HEK293 (cell line): ENCODE data around the gene NHS.

Experiments
- CTCF ChIA-PET: fragments of 350-600 bp; formaldehyde crosslinking; extraction: SDS; loops from one replicate; lab custom pipeline; 2021; ENCODE audit warnings: antibody characterized with exemption; lab: Yijun Ruan, JAX
- POLR2A ChIA-PET: fragments of 300-600 bp; formaldehyde crosslinking; extraction: SDS; loops from one replicate; lab custom pipeline; 2020; ENCODE audit warnings: antibody characterized with exemption, inconsistent platforms; lab: Yijun Ruan, JAX
- H3K27ac ChIP-seq: fragments of 200-500 bp; sonication (Bioruptor generic); 2 replicates; pipeline ENCODE4 v1.5.1; 2014; ENCODE audit warnings: low read depth, low read length, control low read depth, inconsistent platforms; ENCODE audit errors: extremely low read depth
- H3K36me3 ChIP-seq, 2 experiments: fragments of 200-500 bp in 1 of 2; sonication (Bioruptor generic) in 1 of 2; 1 replicate in 1 of 2; 2 replicates in 1 of 2; pipeline ENCODE4 v1.5.1; 2014 to 2017; ENCODE audit warnings: inconsistent platforms in 2 of 2, low read length in 2 of 2; ENCODE audit not compliant: control insufficient read depth in 2 of 2, insufficient read depth in 1 of 2
- H3K4me1 ChIP-seq: fragments of 200-500 bp; sonication (Bioruptor generic); 2 replicates; pipeline ENCODE4 v1.5.1; 2014; ENCODE audit warnings: mild to moderate bottlenecking, low read length, inconsistent platforms; ENCODE audit not compliant: control insufficient read depth, insufficient read depth
- H3K4me3 ChIP-seq: 2 replicates; pipeline ENCODE4 v1.5.1; 2011; ENCODE audit warnings: low read depth, mild to moderate bottlenecking, control low read depth, low read length, moderate library complexity
- H3K9me3 ChIP-seq: fragments of 200-500 bp; sonication (Bioruptor generic); 2 replicates; pipeline ENCODE4 v1.5.1; 2014; ENCODE audit warnings: low read depth, low read length, inconsistent platforms; ENCODE audit not compliant: control insufficient read depth, insufficient read depth
- GFI1B ChIP-seq: fragments of 450-650 bp; formaldehyde crosslinking; IDR thresholded peaks from 2 replicates; pipeline ENCODE4 v1.5.1; 2016; ENCODE audit warnings: missing biosample characterization, missing genetic modification characterization
- YY1 ChIP-seq: fragments of 450-650 bp; formaldehyde crosslinking; IDR thresholded peaks from 2 replicates; pipeline ENCODE4 v1.5.1; 2018; ENCODE audit warnings: missing biosample characterization, missing genetic modification characterization
- ZBTB8A ChIP-seq: fragments of 450-650 bp; formaldehyde crosslinking; IDR thresholded peaks from 2 replicates; pipeline ENCODE4 v1.5.1; 2016; ENCODE audit warnings: missing biosample characterization, missing genetic modification characterization
- ZNF10 ChIP-seq: fragments of 450-650 bp; formaldehyde crosslinking; IDR thresholded peaks from 2 replicates; pipeline ENCODE4 v1.5.1; 2017; ENCODE audit warnings: missing biosample characterization, missing genetic modification characterization
- ZNF175 ChIP-seq: fragments of 450-650 bp; formaldehyde crosslinking; IDR thresholded peaks from 2 replicates; pipeline ENCODE4 v1.5.1; 2016; ENCODE audit warnings: missing biosample characterization, missing genetic modification characterization
- ZNF2 ChIP-seq: fragments of 450-650 bp; formaldehyde crosslinking; IDR thresholded peaks from 2 replicates; pipeline ENCODE4 v1.5.1; 2016; ENCODE audit warnings: missing biosample characterization, missing genetic modification characterization
- ZNF214 ChIP-seq: fragments of 450-650 bp; formaldehyde crosslinking; IDR thresholded peaks from 2 replicates; pipeline ENCODE4 v1.5.1; 2017; ENCODE audit warnings: missing biosample characterization, mild to moderate bottlenecking, missing genetic modification characterization, borderline replicate concordance
- ZNF248 ChIP-seq: fragments of 450-650 bp; formaldehyde crosslinking; IDR thresholded peaks from 2 replicates; pipeline ENCODE4 v1.5.1; 2017; ENCODE audit warnings: missing biosample characterization, missing genetic modification characterization
- ZNF341 ChIP-seq: fragments of 450-650 bp; formaldehyde crosslinking; IDR thresholded peaks from 2 replicates; pipeline ENCODE4; 2016; ENCODE audit warnings: low read depth, missing biosample characterization, missing genetic modification characterization
- ZNF423 ChIP-seq: fragments of 450-650 bp; formaldehyde crosslinking; IDR thresholded peaks from 2 replicates; pipeline ENCODE4 v1.5.1; 2016; ENCODE audit warnings: missing biosample characterization, missing genetic modification characterization
- ZNF555 ChIP-seq: fragments of 450-650 bp; formaldehyde crosslinking; conservative IDR thresholded peaks from 2 replicates; pipeline ENCODE4 v1.5.1; 2017; ENCODE audit warnings: missing biosample characterization, mild to moderate bottlenecking, missing genetic modification characterization, inconsistent platforms
- ZNF596 ChIP-seq: fragments of 450-650 bp; IDR thresholded peaks from 2 replicates; pipeline ENCODE4 v1.5.0; 2018; ENCODE audit warnings: missing biosample characterization, mild to moderate bottlenecking, missing genetic modification characterization, moderate library complexity
- ZNF664 ChIP-seq: fragments of 450-650 bp; formaldehyde crosslinking; IDR thresholded peaks from 2 replicates; pipeline ENCODE4 v1.5.1; 2016; ENCODE audit warnings: missing biosample characterization, missing genetic modification characterization
- ZSCAN16 ChIP-seq: fragments of 450-650 bp; formaldehyde crosslinking; IDR thresholded peaks from 2 replicates; pipeline ENCODE4 v1.5.1; 2016; ENCODE audit warnings: missing biosample characterization, missing genetic modification characterization
- TF ChIP-seq, protein P1 (sequence below): fragments of 450-650 bp; formaldehyde crosslinking; IDR thresholded peaks from 2 replicates; pipeline ENCODE4 v1.5.1; 2016; ENCODE audit warnings: missing biosample characterization, missing genetic modification characterization
- TF ChIP-seq, protein P2 (sequence below): fragments of 450-650 bp; formaldehyde crosslinking; IDR thresholded peaks from 2 replicates; pipeline ENCODE4 v1.5.1; 2016; ENCODE audit warnings: missing biosample characterization, missing genetic modification characterization
- TF ChIP-seq, protein P3 (sequence below): fragments of 450-650 bp; formaldehyde crosslinking; IDR thresholded peaks from 2 replicates; pipeline ENCODE4 v1.5.1; 2016; ENCODE audit warnings: missing biosample characterization, missing genetic modification characterization
- TF ChIP-seq, protein P4 (sequence below): fragments of 450-650 bp; formaldehyde crosslinking; IDR thresholded peaks from 2 replicates; pipeline ENCODE4 v1.5.1; 2016; ENCODE audit warnings: missing biosample characterization, missing genetic modification characterization
- TF ChIP-seq, protein P5 (sequence below): fragments of 450-650 bp; IDR thresholded peaks from 2 replicates; pipeline ENCODE4 v1.5.1; 2018; ENCODE audit warnings: missing biosample characterization, mild to moderate bottlenecking, missing genetic modification characterization
- TF ChIP-seq, protein P6 (sequence below): fragments of 450-650 bp; formaldehyde crosslinking; IDR thresholded peaks from 2 replicates; pipeline ENCODE4 v1.5.1; 2016; ENCODE audit warnings: missing biosample characterization, missing genetic modification characterization

Gene NHS

DNA sequence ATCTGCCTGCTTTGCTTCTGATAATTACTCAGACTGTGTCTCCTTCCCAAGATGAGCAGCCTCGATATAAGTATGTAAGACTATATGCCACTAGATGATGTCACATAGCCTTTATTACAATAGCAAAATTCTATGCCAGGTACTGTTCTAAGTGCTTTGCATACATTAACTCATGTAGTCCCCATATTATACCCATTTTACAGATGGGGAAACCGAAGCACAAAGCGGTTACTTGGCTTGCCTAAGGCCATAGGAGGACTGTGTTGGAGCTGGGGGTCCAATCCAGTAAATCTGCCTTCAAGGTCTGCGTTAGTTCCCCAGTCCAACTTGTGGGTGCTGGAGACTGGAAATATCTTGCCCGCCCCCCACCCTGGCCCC lies 361.5 kb downstream of the NHS start (continued):
- TF ChIP-seq, protein P1, sequence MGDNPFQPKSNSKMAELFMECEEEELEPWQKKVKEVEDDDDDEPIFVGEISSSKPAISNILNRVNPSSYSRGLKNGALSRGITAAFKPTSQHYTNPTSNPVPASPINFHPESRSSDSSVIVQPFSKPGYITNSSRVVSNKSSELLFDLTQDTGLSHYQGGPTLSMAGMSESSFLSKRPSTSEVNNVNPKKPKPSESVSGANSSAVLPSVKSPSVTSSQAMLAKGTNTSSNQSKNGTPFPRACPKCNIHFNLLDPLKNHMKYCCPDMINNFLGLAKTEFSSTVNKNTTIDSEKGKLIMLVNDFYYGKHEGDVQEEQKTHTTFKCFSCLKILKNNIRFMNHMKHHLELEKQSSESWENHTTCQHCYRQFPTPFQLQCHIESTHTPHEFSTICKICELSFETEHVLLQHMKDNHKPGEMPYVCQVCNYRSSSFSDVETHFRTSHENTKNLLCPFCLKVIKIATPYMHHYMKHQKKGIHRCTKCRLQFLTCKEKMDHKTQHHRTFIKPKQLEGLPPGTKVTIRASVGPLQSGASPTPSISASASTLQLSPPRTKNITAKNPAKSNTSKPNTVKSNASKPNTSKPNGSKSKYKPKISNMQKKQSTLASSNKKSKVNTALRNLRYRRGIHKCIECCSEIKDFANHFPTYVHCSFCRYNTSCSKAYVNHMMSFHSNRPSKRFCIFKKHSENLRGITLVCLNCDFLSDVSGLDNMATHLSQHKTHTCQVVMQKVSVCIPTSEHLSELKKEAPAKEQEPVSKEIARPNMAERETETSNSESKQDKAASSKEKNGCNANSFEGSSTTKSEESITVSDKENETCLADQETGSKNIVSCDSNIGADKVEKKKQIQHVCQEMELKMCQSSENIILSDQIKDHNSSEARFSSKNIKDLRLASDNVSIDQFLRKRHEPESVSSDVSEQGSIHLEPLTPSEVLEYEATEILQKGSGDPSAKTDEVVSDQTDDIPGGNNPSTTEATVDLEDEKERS (tag by site-specific recombination), result peak; percentile 93
- TF ChIP-seq, protein P2, sequence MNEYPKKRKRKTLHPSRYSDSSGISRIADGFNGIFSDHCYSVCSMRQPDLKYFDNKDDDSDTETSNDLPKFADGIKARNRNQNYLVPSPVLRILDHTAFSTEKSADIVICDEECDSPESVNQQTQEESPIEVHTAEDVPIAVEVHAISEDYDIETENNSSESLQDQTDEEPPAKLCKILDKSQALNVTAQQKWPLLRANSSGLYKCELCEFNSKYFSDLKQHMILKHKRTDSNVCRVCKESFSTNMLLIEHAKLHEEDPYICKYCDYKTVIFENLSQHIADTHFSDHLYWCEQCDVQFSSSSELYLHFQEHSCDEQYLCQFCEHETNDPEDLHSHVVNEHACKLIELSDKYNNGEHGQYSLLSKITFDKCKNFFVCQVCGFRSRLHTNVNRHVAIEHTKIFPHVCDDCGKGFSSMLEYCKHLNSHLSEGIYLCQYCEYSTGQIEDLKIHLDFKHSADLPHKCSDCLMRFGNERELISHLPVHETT (tag by site-specific recombination), result 0 out of 2 replicates have a peak, but pooled peaks have one; percentile 18
- TF ChIP-seq ZNF423 (tag by site-specific recombination), result no peak
- TF ChIP-seq, protein P3, sequence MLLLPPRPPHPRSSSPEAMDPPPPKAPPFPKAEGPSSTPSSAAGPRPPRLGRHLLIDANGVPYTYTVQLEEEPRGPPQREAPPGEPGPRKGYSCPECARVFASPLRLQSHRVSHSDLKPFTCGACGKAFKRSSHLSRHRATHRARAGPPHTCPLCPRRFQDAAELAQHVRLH, result peak; percentile 63; the same call in 1 of the 2 replicates
- 0 out of 2 replicates have a peak, but pooled peaks have one; percentile 21 for TF ChIP-seq ZNF664
- TF ChIP-seq, protein P4, sequence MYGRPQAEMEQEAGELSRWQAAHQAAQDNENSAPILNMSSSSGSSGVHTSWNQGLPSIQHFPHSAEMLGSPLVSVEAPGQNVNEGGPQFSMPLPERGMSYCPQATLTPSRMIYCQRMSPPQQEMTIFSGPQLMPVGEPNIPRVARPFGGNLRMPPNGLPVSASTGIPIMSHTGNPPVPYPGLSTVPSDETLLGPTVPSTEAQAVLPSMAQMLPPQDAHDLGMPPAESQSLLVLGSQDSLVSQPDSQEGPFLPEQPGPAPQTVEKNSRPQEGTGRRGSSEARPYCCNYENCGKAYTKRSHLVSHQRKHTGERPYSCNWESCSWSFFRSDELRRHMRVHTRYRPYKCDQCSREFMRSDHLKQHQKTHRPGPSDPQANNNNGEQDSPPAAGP (tag by site-specific recombination), result 0 out of 2 replicates have a peak, but pooled peaks have one; percentile 38
- TF ChIP-seq, all 188 proteins: peak for 15

DNA sequence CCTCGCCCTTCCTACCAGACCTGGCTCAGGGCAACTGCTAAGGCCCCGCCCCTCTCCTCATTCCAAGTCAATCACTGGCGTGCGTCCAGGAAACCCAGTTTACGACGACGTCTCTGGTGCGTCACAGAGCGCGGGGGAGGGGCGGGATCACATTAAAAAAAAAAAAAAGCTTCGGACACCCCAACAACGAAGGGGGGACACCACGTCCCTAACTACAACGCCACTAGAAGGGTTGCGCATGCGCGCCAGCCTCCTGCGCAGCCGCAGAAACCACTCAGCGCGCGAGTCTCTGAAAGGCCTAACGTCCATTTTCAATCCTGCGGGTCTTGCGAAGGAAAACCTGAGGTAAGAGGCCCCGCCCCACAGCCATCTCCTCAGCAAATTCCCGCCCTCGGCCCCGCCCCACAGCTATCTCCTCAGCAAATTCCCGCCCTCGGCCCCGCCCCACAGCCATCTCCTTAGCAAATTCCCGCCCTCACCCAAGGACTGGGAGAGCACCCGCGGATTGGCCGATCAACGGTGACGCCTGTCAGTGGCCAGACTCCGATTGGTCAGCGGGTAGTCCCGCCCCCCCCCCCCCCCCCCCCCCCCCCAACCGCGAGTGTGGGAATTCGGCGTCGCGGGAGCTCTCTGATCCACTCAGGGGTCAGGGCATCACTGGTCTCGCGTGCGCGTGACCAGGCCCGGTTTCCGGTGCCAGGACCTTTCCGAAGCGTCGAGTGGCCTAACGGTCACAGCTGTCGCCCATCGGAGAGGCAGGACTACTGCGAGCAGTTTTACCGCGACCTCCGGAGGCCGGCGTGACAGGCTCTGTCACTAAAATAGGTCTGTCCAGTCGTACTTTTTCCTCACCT lies 362.1 kb downstream of the NHS start, which contains the start of gene SCML1:
Gene SCML1 (plus strand): TSS at position 638 of the 854 bp plus-strand sequence. CDS start 6,694 bp downstream, outside the sequence.
- peaks cover 0 to 5% of the 10 kb centered on the region in 2 experiments; a peak in 1 of 3 replicates for H3K36me3 ChIP-seq
- H3K4me3 ChIP-seq, result peak within 1 kb of the TSS; percentile 71
- H3K4me1 ChIP-seq, result peaks cover 4% of the 10 kb centered on the region
- H3K9me3 ChIP-seq, result no peaks in the 10 kb centered on the region
- ChIA-PET POLR2A (interaction anchor here (0.6 to 1.1 kb wide), 5 partner anchors 82 to 1571 kb away, joined by 3 to 4 read pairs (median 3); no protein-coding TSS in a partner anchor), CTCF (interaction anchor here (0.6 to 0.9 kb wide), 2 partner anchors 10 to 927 kb away, joined by 3 read pairs; no protein-coding TSS in a partner anchor)
- H3K27ac ChIP-seq, result peak within 1 kb of the TSS; percentile 98
- TF ChIP-seq ZNF596 (no peak), YY1 (tag by site-specific recombination) (no peak), ZBTB8A (0 out of 2 replicates have a peak, but pooled peaks have one; percentile 15), ZSCAN16 (no peak), ZNF10 (no peak), ZNF175 (no peak), ZNF2 (tag by site-specific recombination) (no peak), GFI1B (tag by site-specific recombination) (no peak), ZNF341 (tag by site-specific recombination) (no peak), ZNF248 (tag by site-specific recombination) (no peak), ZNF214 (tag by site-specific recombination) (no peak), ZNF555 (tag by site-specific recombination) (no peak)
- TF ChIP-seq, protein P5, sequence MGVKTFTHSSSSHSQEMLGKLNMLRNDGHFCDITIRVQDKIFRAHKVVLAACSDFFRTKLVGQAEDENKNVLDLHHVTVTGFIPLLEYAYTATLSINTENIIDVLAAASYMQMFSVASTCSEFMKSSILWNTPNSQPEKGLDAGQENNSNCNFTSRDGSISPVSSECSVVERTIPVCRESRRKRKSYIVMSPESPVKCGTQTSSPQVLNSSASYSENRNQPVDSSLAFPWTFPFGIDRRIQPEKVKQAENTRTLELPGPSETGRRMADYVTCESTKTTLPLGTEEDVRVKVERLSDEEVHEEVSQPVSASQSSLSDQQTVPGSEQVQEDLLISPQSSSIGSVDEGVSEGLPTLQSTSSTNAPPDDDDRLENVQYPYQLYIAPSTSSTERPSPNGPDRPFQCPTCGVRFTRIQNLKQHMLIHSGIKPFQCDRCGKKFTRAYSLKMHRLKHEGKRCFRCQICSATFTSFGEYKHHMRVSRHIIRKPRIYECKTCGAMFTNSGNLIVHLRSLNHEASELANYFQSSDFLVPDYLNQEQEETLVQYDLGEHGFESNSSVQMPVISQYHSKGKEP, result no peak
- TF ChIP-seq, protein P1 (tag by site-specific recombination), result no peak; the same call in 1 of the 2 replicates
- TF ChIP-seq, protein P6, sequence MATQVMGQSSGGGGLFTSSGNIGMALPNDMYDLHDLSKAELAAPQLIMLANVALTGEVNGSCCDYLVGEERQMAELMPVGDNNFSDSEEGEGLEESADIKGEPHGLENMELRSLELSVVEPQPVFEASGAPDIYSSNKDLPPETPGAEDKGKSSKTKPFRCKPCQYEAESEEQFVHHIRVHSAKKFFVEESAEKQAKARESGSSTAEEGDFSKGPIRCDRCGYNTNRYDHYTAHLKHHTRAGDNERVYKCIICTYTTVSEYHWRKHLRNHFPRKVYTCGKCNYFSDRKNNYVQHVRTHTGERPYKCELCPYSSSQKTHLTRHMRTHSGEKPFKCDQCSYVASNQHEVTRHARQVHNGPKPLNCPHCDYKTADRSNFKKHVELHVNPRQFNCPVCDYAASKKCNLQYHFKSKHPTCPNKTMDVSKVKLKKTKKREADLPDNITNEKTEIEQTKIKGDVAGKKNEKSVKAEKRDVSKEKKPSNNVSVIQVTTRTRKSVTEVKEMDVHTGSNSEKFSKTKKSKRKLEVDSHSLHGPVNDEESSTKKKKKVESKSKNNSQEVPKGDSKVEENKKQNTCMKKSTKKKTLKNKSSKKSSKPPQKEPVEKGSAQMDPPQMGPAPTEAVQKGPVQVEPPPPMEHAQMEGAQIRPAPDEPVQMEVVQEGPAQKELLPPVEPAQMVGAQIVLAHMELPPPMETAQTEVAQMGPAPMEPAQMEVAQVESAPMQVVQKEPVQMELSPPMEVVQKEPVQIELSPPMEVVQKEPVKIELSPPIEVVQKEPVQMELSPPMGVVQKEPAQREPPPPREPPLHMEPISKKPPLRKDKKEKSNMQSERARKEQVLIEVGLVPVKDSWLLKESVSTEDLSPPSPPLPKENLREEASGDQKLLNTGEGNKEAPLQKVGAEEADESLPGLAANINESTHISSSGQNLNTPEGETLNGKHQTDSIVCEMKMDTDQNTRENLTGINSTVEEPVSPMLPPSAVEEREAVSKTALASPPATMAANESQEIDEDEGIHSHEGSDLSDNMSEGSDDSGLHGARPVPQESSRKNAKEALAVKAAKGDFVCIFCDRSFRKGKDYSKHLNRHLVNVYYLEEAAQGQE (tag by site-specific recombination), result no peak
